Keratinocyte (primary cell): ENCODE data around the gene MAP4K2. TPM values are rescaled to one million over a fixed set of nuclear protein-coding genes. Genes with fewer than 3 reads are reported as not detected.

Experiments used
- DNase-seq: peaks from one replicate; pipeline ENCODE4 v3.0.0-alpha.2; 2011; ENCODE audit warnings: low read depth, missing footprints, low spot score
- FAIRE-seq: peaks from 2 replicates; lab custom pipeline; 2011; peaks lifted over from hg19 to GRCh38; lab: Jason Lieb, UNC
- H2AFZ ChIP-seq: 2 replicates; pipeline ENCODE4 v1.6.0; 2012; ENCODE audit warnings: low read length, control low read depth, inconsistent platforms; ENCODE audit not compliant: control insufficient read depth
- H3K27ac ChIP-seq: 2 replicates; pipeline ENCODE4 v1.5.1; 2011; ENCODE audit warnings: low read length; ENCODE audit not compliant: control insufficient read depth, insufficient read depth
- H3K27me3 ChIP-seq: 3 replicates; pipeline ENCODE4 v1.6.0; 2011; ENCODE audit warnings: low read length; ENCODE audit not compliant: control insufficient read depth, insufficient read depth; ENCODE audit errors: extremely low read depth
- H3K36me3 ChIP-seq, 2 experiments: 2 replicates in 1 of 2; 3 replicates in 1 of 2; pipeline ENCODE4 v1.5.1; 2011; ENCODE audit warnings: low read length in 2 of 2, mild to moderate bottlenecking in 1 of 2; ENCODE audit not compliant: control insufficient read depth in 2 of 2, insufficient read depth in 2 of 2; ENCODE audit errors: extremely low read depth in 1 of 2
- H3K4me1 ChIP-seq: 3 replicates; pipeline ENCODE4 v1.5.1; 2011; ENCODE audit warnings: low read length; ENCODE audit not compliant: control insufficient read depth, insufficient read depth; ENCODE audit errors: extremely low read depth
- H3K4me2 ChIP-seq: 3 replicates; pipeline ENCODE4 v1.6.0; 2011; ENCODE audit warnings: low read depth, low read length; ENCODE audit not compliant: control insufficient read depth, insufficient read depth; ENCODE audit errors: extremely low read depth
- H3K4me3 ChIP-seq, 3 experiments: fragments of 200-600 bp in 1 of 3; sonication (generic) in 1 of 3; 2 replicates in 2 of 3; 3 replicates in 1 of 3; pipeline ENCODE4 v1.5.1; 2011 to 2016; ENCODE audit warnings: low read length in 3 of 3, mild to moderate bottlenecking in 3 of 3, control low read depth in 2 of 3, inconsistent platforms in 1 of 3, low read depth in 1 of 3, mixed read lengths in 1 of 3, mixed run types in 1 of 3, moderate library complexity in 1 of 3; ENCODE audit not compliant: control insufficient read depth in 2 of 3, insufficient read depth in 2 of 3; ENCODE audit errors: extremely low read depth in 1 of 3
- H3K79me2 ChIP-seq: 2 replicates; pipeline ENCODE4 v1.6.0; 2012; ENCODE audit warnings: low read length; ENCODE audit not compliant: control insufficient read depth, insufficient read depth
- H3K9ac ChIP-seq: 3 replicates; pipeline ENCODE4 v1.6.0; 2011; ENCODE audit warnings: low read length; ENCODE audit not compliant: control insufficient read depth, insufficient read depth; ENCODE audit errors: extremely low read depth
- H3K9me1 ChIP-seq: 3 replicates; pipeline ENCODE4 v1.6.0; 2011; ENCODE audit warnings: low read length; ENCODE audit not compliant: control insufficient read depth, insufficient read depth; ENCODE audit errors: extremely low read depth
- H3K9me3 ChIP-seq: 2 replicates; pipeline ENCODE4 v1.5.1; 2012; ENCODE audit warnings: low read depth, low read length; ENCODE audit not compliant: control insufficient read depth
- H4K20me1 ChIP-seq: 3 replicates; pipeline ENCODE4 v1.6.0; 2011; ENCODE audit warnings: low read length; ENCODE audit not compliant: control insufficient read depth, insufficient read depth; ENCODE audit errors: extremely low read depth
- CTCF ChIP-seq, 3 experiments: IDR thresholded peaks in 1 of 3; conservative IDR thresholded peaks in 1 of 3; optimal IDR thresholded peaks in 1 of 3; 2 replicates in 2 of 3; 3 replicates in 1 of 3; pipeline versions ENCODE3 to v1.5.1; 2011; ENCODE audit warnings: low read length in 3 of 3, mild to moderate bottlenecking in 3 of 3, moderate library complexity in 2 of 3, control low read depth in 1 of 3, inconsistent platforms in 1 of 3; ENCODE audit not compliant: insufficient read depth in 2 of 3; ENCODE audit errors: extremely low read depth in 1 of 3
- EZH2 ChIP-seq: IDR thresholded peaks from one replicate; pipeline ENCODE4 v1.6.1; 2012; ENCODE audit warnings: inconsistent platforms, mild to moderate bottlenecking, low read length, moderate library complexity
- dilution Hi-C: fragments of 300-500 bp; cut with MboI; formaldehyde crosslinking; loops from one replicate; pipeline ENCODE4 v1.7.0; 2020; ENCODE audit warnings: low sequenced_read_pairs; ENCODE audit not compliant: extremely low pct_ligation_motif_present
- polyA plus RNA-seq, 5 experiments: library from polyadenylated mRNA; depleted of rRNA in 3 of 5; stranded (reverse) in 3 of 5; stranded (forward) in 1 of 5; unstranded in 1 of 5; fragments of >200 nt; gene quantifications; 1 replicate in 1 of 5; 2 replicates in 3 of 5; 3 replicates in 1 of 5; pipeline versions ENCODE4 v1.2.1 to v1.2.3, GENCODE V29; 2011 to 2012; ENCODE audit warnings: missing spikeins in 2 of 5, low read depth in 1 of 5, low replicate concordance in 1 of 5

The MAP4K2 gene
- polyA plus RNA-seq, 1 donor (not counting 4 experiments of a cell fraction or from before 2014, with no cell fraction given) = 6.7 TPM

GRCh38 chr11:64751136-64751535 is 51.9 kb downstream of the MAP4K2 start:
- no peaks in the 10 kb centered on the region for H3K79me2 ChIP-seq
- H3K4me3 ChIP-seq = no peak overlapping the region
- peaks cover 9% of the 10 kb centered on the region for H3K27me3 ChIP-seq
- no peak for FAIRE-seq
- no peaks in the 10 kb centered on the region for H3K36me3 ChIP-seq
- TF ChIP-seq CTCF (optimal IDR thresholded peaks at IDR 0.05 in 1 of 3, IDR thresholded peaks at IDR 0.05 in 1 of 3, conservative IDR thresholded peaks at IDR 0.05 in 1 of 3; ENCODE audit: extremely low read depth in 1 of 3, insufficient read depth in 2 of 3, low read length in 3 of 3) = no peak
- TF ChIP-seq EZH2 = no peak
- H3K9me1 ChIP-seq = no peaks in the 10 kb centered on the region
- dilution Hi-C loops = no loop called here
- H4K20me1 ChIP-seq = no peaks in the 10 kb centered on the region
- no peak overlapping the region for H3K27ac ChIP-seq
- no peaks in the 10 kb centered on the region for H3K9me3 ChIP-seq
- no peak for DNase-seq
- no peak overlapping the region for H3K4me2 ChIP-seq
- H3K9ac ChIP-seq = no peak overlapping the region
- peaks cover 6% of the 10 kb centered on the region for H3K4me1 ChIP-seq
- H2AFZ ChIP-seq = no peak overlapping the region

GRCh38 chr11:64750361-64751054 is 52.5 kb downstream of the MAP4K2 start:
- Histone ChIP-seq H3K36me3 (no peaks in the 10 kb centered on the region), H3K79me2 (no peaks in the 10 kb centered on the region), H3K27me3 (peaks cover 15% of the 10 kb centered on the region), H3K4me1 (peaks cover 7% of the 10 kb centered on the region), H3K4me3 (no peak overlapping the region), H4K20me1 (no peaks in the 10 kb centered on the region), H3K27ac (no peak overlapping the region), H3K9me3 (no peaks in the 10 kb centered on the region), H3K9ac (no peak overlapping the region), H3K4me2 (no peak overlapping the region), H2AFZ (no peak overlapping the region), H3K9me1 (no peaks in the 10 kb centered on the region)
- TF ChIP-seq EZH2 (no peak), CTCF (optimal IDR thresholded peaks at IDR 0.05 in 1 of 3, IDR thresholded peaks at IDR 0.05 in 1 of 3, conservative IDR thresholded peaks at IDR 0.05 in 1 of 3; ENCODE audit: extremely low read depth in 1 of 3, insufficient read depth in 2 of 3, low read length in 3 of 3) (no peak)
- FAIRE-seq = no peak
- DNase-seq = no peak
- dilution Hi-C loops = no loop called here
